Activated T-cell treated with anti-CD3 and anti-CD28 coated beads, Interleukin-2, amount 50 U/mL, for 1 hour (primary cell): Measurements from ENCODE around the gene MEIS1.
"Not testable (repeated sequence)": the region's sequence is repeated elsewhere in the genome, so short reads cannot be mapped to it uniquely, and the experiment has no call there.

ENCODE experiments used
- DNase-seq: peaks from one replicate; pipeline ENCODE4 v3.0.0-alpha.2; 2020

The MEIS1 gene

GRCh38 chr2:66470199-66470598 lies 35.3 kb downstream of the MEIS1 start:
- DNase-seq = no peak

GRCh38 chr2:66472225-66472843 lies 37.4 kb downstream of the MEIS1 start:
- DNase-seq = no peak

GRCh38 chr2:66477135-66477842 lies 42.4 kb downstream of the MEIS1 start:
- DNase-seq = no peak

- no peak for DNase-seq
Measured at GRCh38 chr2:66478299-66478698, 43.4 kb downstream of the MEIS1 start.

- DNase-seq = no peak
Measured at GRCh38 chr2:66478731-66479316, 43.9 kb downstream of the MEIS1 start.

GRCh38 chr2:66481100-66481549 lies 46.2 kb downstream of the MEIS1 start:
- DNase-seq = no peak

- not testable (repeated sequence) for DNase-seq
Measured at GRCh38 chr2:66485252-66485651, 50.3 kb downstream of the MEIS1 start.

- no peak for DNase-seq
Measured at GRCh38 chr2:66488946-66489345, 54.0 kb downstream of the MEIS1 start.

- DNase-seq = no peak
Measured at GRCh38 chr2:66489436-66489835, 54.5 kb downstream of the MEIS1 start.

- DNase-seq = no peak
Measured at GRCh38 chr2:66490588-66491001, 55.7 kb downstream of the MEIS1 start.

- no peak for DNase-seq
Measured at GRCh38 chr2:66494708-66495107, 59.8 kb downstream of the MEIS1 start.

- DNase-seq = no peak
Measured at GRCh38 chr2:66495788-66496640, 61.1 kb downstream of the MEIS1 start.

- no peak for DNase-seq
Measured at GRCh38 chr2:66496670-66497420, 61.9 kb downstream of the MEIS1 start.

GRCh38 chr2:66497431-66498288 lies 62.7 kb downstream of the MEIS1 start:
- no peak for DNase-seq

- DNase-seq = no peak
Measured at GRCh38 chr2:66498289-66498975, 63.5 kb downstream of the MEIS1 start.

GRCh38 chr2:66501267-66501666 lies 66.3 kb downstream of the MEIS1 start:
- DNase-seq = no peak

GRCh38 chr2:66506265-66506664 lies 71.3 kb downstream of the MEIS1 start:
- no peak for DNase-seq

- DNase-seq = no peak
Measured at GRCh38 chr2:66507673-66508201, 72.8 kb downstream of the MEIS1 start.

- no peak for DNase-seq
Measured at GRCh38 chr2:66508484-66509071, 73.7 kb downstream of the MEIS1 start.

- DNase-seq = no peak
Measured at GRCh38 chr2:66509326-66509811, 74.4 kb downstream of the MEIS1 start.
